Inferior parietal cortex (tissue), 1 donor: Measurements from ENCODE around the gene OPTC.
"Not testable (repeated sequence)": the region's sequence is repeated elsewhere in the genome, so short reads cannot be mapped to it uniquely, and the experiment has no call there.

Source experiments
- DNase-seq: peaks from one replicate; pipeline ENCODE4 v3.0.0-alpha.2; 2016; ENCODE audit errors: extremely low spot score

The OPTC gene

DNA sequence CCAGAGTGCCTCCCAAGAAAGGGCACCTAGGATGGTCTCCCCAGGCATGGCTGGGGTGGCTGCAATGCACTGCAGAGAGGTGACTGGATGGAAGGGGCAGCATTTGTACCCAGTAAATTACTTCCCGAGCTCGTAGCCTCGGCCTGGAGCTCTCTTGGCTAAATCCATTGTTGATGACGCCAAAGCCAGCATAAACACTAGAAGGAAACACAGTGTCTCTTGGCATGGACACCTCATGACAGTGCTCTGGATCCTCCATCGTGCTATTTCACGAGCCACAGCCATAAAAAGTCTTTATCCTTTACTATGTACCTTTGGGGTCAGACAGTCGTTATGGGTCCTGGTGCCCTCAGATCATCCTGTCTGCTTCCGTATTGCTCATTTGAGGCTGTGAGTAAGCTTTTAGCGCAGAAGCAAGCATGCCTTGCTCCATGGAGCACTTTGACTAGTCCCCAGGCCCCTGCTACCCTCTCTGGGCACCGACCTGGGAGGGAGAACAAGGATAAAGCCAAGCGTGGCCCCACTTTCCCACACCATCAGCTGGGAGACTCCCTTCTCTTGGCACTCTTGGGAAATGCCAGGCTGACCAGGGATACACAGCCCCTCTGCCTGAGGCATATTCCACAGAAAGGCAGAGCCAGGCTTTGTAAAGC lies 28.7 kb upstream of the OPTC start:
- DNase-seq, result no peak

DNA sequence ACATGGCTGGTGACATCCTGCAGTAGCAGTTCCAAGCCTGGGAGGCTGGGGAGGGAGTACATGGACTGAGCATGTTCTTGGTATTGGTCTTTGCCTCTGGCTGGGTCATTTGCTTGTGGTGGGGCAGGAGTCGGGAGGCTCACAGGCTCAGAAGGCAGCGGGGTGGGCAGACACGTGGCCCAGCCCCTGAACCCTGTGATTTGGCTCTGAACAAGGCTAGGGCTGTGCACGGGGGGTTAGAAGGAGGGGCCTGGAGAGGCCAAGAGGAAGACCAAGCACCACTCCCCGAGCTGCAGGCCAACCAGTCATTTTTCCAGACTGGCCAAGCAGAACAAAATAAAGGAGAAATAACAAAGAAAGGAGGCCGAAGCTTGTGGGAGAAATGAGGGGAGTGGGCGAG lies 28.0 kb upstream of the OPTC start:
- no peak for DNase-seq

DNA sequence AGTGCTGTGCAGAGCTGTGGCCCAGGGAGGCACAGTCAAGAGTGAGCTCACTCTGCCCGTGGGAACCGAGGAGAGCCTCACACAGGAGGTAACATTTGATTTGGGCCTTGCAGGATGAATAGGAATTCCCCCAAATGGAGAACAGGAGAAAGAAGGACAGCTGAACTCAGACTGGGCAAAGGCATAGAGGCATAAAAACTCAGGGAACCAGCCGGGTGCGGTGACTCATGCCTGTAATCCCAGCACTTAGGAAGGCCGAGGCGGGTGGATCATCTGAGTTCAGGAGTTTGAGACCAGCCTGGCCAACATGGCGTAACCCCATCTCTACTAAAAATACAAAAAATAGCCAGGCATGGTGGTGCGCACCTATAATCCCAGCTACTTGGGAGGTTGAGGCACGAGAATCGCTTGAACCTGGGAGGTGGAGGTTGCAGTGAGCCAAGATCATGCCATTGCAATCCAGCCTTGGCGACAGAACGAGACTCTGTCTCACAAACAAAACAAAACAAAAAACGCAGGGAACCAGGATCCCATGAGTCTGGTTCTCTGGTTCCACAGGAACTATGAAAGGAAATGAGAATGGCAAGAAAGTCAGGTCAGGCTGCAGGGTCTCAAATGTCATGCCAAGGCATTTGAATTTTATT lies 26.9 kb upstream of the OPTC start:
- not testable (repeated sequence) for DNase-seq

DNA sequence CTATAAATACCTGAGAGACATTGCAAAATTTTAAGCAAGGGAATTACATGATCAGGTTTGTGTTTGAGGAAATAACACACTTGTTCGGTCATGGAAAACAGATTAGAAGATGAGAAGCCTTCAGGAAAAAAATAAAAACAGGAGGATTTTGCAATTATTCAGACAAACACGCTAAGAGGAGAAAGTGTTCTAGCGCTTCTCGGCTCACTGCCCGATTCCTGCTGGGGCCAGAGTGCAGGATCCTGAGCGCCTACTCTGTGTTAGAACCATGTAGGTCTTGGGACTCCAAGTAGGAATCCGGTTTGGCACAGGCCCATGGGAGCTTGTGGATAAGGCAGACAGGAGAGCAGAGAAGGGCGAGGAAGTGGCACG lies 26.4 kb upstream of the OPTC start:
- no peak for DNase-seq

DNA sequence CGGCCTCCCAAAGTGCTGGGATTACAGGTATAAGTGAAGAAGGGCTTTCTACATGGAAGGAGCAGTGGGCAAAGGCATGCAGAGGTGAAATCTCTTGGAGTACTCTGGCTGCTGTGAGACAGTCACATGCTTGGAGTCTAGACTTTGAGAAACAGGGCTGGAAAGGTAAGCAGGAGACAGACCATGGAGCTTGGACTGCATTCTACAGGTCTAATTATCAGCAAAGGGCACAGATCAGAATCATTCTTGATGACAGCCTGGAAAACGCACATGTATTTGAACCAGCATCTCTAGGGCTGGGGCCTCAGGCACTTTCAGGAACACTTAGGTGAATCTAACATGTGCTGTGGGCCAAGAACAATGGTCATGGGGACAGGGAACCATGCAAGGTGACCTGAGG lies 25.6 kb upstream of the OPTC start:
- DNase-seq, result no peak

DNA sequence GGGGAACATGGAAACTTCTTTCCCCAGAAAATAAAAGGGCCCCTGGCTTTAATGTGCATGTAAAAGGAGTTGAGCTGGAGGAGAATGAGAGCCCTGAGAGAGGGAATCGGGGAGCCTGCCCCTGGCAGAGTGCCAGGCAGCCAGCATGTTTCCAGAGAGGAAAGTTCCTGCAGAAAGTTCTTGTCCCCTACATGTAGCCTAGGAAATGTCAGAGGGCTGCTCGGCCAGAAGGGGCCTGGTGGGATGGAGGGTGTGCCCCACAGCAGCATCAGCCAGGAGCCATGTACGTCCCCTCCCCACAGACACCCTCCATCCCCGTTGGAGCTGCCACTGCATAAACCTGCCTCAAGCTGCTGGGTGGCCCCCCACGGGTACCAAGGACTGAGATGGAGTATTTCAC lies 23.7 kb upstream of the OPTC start:
- no peak for DNase-seq

DNA sequence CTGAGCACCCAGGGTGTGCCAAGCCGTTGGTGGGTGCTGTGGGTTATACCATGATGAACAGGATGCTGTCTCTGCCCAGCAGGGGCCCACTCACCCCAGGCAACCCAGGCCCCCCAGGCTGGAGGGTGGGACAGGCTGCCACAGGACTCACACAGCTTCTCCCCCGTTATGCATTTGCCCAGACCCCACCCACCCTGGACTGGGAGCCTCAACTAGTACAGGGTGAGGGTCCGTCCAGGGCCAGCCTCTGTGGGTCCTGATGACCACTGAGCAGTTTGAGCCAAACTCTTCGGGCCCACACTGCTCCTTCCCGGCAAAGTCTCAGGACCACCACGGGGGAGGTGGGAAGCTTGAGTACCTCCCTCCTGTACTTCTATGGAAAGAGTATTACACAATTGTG lies 22.1 kb upstream of the OPTC start:
- DNase-seq, result no peak

DNA sequence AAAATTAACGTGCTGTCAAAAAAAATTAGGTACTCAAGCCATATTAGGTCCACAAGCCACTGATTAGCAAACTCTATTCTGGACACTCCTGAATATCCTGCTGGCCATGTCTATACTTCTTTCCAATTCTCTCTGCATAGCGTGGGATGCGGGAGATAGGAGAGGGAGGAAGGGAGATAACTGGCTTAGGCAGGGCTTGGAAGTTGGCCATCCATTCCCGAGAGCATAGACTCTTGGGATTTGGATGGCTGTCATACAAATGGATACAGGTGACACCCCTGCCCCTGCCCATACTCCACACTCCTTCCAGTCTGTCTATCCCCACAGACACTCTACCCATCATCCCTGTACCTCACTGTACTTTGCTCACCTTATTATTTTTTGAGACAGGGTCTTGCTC lies 20.7 kb upstream of the OPTC start:
- no peak for DNase-seq

DNA sequence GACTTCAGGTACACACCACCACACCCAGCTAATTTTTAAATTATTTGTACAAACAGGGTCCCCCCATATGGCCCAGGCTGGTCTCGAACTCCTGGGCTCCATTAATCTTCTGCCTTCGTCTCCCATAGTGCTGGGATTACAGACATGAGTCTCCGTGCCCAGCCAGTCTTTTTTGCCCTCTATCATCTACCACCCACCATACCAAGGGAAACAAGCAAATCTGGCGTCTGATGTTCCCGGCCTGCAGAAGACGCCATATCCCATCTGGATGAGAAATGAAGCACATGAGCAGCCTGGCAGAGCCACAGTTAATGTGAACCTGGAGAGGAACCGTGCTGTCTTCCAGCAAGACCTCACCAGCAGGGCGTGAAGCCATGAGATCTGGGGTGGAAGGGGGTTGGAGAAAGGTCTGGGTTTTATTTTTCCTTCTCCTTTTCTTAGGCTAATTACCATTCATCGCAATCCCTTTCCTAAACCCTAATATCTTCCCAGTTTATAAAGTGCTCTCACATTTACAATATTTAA lies 20.1 kb upstream of the OPTC start:
- DNase-seq, result no peak

DNA sequence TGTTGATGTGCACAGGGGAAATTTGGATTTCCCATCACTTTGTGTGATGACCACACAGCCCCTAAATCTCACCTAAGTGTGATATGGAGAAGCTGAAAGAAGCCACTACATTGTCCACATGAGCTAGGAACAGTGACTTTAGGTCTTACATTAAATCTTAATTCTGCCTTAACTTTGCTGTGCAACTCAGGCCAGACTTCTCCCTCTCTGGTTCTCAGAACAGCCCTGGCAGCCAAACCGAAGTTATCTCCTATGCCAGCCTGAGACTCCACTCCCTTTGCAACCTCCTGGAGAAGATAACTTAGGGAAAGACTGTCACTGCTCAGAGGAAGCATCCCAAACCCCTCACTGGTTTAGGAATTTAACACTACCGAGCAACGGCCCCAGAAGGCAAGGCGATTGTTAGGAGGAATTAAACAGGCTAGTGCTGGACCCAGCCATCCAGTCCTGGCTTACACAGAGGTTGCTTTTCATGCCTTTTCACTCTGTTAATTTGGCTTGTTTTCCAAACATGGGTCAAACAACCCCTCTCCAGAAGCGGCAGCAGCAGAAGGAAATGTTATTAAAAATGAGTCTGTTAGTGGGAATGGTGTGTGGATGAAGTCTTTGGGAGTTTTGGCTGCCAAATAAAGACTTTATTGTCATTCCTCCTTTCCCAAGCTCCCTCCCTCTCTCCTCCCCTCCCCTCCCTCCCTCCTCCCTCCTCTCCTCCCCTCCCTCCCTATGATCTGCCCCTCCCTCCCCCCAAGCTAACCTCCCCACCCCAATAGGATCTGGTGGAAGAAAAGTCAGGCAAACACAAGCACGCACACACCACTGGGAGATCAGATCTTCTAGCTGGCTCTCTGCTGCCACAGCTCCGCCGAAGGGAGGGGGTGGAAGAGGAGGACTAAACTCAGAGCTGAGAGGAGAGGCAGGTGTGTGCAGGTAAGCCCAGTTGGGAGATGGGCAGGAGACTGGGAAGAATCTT lies 18.7 kb upstream of the OPTC start, which contains the start of gene PRELP:
Gene PRELP, plus strand, starts transcription at position 795 of the 970 bp plus-strand sequence. CDS start 7,379 bp downstream, outside the sequence.
- DNase-seq, result peak; percentile 50

DNA sequence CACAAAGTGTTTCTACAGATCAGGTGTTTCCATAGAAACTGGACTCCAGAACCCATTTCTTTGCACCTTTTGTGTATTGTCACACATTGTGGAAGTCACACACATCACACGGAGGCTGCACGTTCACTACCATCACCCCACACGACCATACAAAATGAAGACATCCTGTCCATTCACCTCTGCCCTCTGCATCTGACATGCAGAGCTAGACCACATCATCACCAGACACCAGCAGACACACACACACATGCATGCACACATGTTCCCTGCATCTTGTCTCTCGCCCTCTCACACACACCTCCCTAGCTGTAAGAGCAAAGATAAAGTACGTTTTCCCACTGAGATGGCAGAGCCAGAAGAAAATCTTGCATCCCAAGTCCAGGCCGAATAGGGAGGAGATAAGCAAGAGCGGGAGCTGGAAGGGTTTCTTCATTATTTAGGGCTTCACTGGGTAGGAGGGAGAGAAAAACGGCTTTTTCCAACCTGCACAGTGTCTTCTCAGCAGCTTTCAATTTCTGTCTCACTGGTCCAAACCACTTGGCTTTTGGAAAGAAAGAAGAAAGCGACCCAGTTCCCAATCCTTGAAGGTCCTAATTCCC lies 17.6 kb upstream of the OPTC start:
- DNase-seq, result no peak

DNA sequence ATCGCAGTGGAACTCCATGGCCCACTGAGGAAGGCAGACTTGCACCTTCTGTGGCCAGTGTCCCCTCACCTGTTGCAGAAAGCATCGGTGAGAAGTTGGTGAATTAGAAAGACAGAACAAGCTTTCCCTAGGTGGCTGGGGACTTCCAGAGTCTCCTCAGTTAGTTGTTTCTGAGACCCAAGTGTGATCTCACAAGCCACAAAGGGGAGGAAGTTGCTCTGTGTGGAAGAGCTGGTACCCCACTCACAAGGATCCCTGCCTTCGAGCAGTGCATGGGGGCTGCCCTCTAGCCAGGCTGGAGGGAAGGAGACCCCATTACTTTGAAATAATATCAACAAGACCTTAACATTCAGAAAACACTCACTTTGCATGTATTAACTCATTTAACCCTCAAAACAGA lies 16.2 kb upstream of the OPTC start:
- no peak for DNase-seq

DNA sequence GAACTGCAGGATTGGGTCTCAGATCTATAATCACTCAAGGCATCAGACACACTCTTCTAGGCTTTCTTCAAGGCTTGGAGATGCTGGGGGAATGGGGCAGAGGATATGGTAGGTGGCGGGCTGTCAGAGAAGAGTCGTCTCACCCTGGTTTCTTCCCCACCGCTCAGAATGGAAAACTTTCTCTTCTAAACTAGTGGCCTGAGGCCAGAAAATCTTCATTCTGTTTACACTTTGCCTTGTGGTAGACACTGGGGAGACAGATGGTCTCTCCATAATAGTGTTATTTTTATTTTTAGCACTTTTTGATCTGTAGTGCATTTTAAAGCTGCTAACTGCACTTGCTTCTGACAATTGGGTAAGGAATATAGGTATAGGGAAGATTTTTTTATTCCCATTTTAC lies 15.7 kb upstream of the OPTC start:
- peak; percentile 66 for DNase-seq

DNA sequence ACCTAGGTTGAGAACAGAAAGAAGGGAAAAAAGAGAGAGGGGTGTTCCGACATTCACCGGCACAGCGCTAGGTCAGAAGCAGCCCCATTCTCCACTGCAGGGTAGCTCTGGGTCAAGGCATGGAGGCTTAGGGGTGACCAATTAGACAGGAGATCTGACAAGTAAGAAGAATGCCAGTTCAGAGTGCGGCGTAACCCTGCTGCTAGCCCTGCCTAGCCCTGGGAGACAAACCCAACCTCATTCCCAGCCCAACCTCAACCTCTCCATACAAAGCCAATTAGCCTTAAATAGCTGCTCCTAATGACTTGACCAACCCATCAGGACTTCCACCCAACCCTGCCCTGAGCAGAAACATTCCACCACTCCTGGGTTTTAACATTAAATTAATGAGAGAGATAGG lies 15.0 kb upstream of the OPTC start:
- no peak for DNase-seq

DNA sequence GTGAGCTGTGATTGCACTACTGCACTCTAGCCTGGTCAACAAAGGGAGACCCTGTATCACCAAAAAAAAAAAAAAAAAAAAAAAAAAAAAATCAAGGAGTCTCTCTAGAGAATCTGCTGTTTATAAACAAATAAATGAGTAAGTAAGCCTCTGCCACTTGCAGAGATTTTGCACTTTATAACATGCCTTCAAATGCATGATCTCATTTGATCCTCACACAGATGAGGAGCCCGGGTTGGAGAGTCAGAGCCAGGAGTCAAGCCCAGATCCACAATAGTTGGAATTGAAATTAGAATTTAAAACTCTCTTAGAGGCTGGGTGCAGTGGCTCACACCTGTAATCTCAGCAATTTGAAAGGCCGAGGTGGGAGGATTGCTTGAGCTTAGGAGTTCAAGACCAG lies 14.3 kb upstream of the OPTC start:
- no peak for DNase-seq

DNA sequence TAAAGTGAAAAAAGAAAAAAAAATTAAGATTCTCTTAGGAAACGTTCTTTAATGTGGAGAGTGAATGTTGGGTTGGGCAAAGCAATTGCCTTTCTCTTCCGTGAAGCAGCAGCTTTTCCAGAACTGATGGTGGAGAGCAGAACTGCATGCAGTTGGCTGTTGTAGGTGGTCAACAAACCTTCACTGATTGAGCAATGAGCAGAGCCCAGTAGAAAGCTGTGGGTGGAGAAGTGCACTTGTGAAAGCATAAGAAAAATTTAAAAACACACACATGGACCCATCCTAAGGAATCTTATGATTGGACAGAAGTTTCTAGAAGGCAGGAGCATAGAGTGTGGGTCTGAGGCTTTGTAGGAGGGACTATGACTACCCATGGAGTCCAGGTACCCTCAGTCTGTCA lies 13.9 kb upstream of the OPTC start:
- no peak for DNase-seq

DNA sequence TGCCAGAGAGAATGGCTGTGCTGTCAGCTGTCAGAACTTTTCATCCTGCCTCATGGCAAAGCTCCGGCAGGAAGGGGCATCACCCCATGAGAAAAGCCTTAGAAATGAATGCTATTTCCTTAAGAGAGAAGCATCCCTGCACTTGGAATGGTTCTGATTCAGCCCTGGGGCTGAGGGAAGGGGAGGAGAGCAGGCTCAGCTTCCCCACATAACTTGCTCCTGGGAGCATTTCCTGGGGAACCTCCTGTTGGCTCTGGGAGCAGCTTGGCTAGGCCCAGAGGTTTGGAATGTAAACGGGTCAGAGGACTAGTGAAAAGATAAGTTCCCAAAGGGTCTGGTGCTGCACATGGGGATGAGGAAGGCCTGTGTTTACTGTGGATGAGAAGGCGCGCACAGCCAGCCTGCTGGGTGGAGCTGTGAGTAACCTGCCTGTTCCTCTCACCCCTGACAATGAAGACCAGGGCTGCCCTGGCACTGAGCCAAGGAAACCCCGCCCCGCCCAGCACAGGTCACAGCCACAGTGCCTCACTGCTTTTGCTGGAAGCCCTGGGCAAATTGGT lies 13.3 kb upstream of the OPTC start:
- no peak for DNase-seq

DNA sequence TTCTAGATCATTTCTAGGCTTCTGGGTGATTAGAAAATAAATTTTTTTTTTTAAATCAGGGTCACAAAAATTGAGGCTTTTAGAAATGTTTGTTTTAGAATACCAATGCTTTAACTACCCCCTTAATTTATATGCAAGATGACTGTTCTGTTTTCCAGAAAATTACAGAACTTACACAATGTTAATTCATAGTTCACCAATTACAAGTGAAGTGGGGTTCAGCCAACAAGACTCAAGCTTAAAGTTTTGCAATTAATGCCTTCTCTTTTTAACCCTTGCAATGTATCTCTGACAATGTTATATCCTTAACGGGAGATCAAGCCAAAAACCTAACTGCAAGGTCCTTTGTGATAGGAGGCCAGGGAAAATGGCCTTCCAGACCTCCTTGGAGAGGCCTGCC lies 12.8 kb upstream of the OPTC start:
- no peak for DNase-seq

DNA sequence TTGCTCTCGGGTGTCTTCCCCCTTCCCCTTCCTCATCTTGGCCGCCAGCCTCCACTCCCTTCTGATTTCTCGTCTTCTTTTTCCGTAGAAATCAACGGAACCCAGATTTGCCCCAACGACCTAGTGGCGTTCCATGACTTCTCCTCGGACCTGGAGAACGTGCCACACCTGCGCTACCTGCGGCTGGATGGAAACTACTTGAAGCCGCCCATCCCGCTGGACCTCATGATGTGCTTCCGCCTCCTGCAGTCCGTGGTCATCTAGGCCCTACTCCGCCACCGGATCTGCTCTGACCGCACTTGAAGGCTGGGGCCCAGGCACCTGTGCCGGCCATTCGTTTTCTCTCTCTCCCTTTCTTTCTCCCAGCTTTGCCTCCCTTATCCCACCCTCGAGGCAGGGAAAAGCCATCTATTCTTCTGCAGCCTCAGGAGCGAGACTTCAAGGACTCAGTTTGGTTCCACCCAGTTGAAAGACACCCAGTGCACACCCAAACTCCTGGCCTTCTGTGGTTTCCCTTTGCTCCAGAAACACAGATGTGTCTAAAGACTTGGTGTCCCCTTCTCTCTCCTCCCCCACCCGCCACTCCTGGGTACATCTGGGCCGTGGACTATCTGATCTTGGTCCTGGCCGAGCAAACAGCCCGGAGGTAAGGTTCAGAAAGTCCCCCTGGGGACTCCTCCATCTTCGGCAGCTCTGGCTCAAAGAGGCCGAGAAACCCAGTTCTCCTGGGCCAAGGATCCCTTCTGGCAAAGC lies 7.2 kb upstream of the OPTC start:
- DNase-seq, result no peak

DNA sequence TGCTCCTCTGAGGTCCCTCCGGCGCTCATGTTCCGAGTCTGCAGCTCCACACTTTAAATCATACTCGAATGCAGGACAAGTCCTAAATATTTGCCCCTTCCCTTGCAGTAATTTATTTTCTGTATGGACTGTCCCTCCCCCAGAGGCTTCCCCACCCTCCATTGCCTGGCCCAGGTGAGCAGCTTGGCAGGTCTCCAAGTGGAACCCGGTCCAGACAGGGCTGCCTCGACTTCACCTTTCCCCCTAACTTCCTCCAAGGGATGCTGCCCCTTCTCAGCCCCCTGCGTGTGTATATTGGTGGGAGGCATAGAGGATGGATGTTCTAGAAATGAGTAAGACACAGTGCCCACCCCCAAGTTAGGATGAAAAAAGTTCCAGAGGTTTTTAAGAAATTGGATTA lies 5.4 kb upstream of the OPTC start:
- no peak for DNase-seq

DNA sequence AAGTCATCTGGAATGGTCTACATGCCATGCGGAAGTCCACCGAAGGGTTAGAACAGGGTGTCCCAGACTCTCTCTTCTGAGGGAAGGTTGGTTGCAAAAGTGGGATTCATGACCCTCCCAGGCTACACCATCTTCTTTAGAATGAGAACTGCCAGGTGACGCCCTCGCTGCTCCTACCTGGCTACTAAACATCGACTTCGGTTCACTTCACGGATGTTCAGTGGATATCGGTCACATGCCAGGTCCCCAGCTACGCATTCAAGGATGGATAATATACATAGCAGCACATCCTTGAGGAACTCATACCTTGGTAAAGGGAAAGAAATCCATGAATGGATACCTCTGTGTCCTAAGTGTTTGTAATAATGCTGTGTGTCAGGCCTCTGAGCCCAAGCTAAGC lies 3.3 kb upstream of the OPTC start:
- DNase-seq, result no peak
